GM12873 (cell line): ENCODE results near the gene KRT24.

Experiments used
- TF ChIP-seq, protein P1 (sequence below): IDR thresholded peaks from 2 replicates; pipeline ENCODE4 v1.5.1; 2012; ENCODE audit warnings: low read depth, mild to moderate bottlenecking, moderate library complexity, low read length, control low read depth; ENCODE audit not compliant: insufficient read depth; ENCODE audit errors: missing control alignments

The KRT24 gene

DNA sequence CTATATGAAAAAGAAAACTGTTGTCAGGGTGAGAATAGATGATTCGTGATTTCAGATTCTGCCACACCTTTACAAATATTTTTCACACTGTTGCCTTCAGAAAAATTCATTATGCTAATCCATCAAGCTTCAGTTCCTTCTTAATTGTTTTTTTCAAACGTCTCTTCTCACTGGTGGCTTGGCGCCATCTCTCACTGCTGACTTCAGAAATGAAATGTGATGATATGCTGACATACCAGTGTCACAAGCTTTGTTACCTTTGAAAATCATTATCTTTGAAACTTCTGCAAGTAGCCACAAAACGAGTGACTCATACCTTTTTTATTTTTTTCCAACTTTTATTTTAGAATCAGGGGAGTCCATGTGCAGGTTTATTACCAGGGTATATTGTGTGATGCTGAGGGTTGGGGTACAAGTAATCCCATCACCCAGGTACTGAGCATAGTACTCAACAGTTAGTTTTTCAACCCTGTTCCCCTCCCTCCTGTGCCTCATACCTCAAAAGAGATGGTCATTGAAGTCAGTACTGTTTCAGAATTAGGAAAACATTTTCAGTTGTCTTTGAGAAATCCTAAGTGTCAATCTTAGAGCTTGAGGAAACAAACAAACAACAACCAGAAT is 24.5 kb downstream of the KRT24 start:
- TF ChIP-seq, protein P1, sequence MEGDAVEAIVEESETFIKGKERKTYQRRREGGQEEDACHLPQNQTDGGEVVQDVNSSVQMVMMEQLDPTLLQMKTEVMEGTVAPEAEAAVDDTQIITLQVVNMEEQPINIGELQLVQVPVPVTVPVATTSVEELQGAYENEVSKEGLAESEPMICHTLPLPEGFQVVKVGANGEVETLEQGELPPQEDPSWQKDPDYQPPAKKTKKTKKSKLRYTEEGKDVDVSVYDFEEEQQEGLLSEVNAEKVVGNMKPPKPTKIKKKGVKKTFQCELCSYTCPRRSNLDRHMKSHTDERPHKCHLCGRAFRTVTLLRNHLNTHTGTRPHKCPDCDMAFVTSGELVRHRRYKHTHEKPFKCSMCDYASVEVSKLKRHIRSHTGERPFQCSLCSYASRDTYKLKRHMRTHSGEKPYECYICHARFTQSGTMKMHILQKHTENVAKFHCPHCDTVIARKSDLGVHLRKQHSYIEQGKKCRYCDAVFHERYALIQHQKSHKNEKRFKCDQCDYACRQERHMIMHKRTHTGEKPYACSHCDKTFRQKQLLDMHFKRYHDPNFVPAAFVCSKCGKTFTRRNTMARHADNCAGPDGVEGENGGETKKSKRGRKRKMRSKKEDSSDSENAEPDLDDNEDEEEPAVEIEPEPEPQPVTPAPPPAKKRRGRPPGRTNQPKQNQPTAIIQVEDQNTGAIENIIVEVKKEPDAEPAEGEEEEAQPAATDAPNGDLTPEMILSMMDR: no peak

DNA sequence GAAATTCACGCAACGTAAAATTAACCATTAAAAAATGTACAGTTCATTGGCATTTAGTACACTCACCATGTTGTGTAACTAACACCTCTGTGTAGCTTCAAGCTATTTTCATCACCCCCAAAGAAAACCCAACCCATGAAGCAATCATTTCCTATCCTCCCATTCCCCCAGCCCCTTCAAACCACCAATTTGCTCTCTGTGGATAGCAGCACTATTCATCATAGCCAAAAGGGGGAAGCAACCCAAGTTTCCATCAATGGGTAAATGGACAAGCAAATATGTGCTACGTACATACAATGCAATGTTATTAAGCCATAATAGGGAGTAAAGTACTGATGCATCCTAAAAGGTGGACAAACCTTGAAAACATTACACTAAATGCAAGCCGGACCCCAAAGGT is 27.6 kb downstream of the KRT24 start:
- TF ChIP-seq, protein P1: no peak

DNA sequence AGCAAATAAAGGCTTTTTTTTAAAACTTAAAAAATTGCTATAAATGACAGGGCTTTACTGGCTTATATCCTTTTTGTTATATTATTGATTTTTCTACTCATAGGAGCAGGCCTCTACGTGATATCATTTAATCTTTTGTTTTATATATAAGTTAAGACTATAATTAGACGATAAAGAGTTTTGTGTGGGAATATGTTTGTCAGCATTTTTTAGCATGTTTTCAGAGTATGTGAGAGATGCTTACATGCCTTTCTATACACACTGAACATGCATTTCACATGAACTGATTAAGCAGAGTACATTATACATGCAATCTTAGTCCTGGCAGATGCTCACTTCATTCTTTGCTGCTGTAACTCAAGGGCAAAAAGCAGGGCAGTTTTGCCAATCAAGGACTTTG is 30.9 kb downstream of the KRT24 start:
- TF ChIP-seq, protein P1: no peak

DNA sequence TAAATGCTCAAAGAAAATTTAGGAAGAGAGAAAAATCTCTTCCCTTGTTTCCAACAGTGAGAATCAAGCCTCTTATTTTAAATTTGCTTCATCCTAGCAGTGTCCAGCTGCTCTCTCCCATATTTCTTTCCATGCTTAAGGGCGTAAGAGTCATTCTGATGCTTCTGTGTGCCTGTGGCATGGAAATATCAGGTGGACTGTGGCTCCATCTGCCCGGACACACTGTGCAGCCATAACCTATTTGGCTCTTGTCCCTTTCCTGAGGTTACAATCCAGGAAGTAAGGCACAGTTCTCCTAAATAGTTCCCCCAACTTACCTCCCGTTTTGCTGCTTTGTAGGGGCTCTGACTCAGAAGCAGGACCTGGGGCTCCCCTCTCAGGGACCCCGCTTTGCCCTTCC is 32.3 kb downstream of the KRT24 start:
- TF ChIP-seq, protein P1: no peak

DNA sequence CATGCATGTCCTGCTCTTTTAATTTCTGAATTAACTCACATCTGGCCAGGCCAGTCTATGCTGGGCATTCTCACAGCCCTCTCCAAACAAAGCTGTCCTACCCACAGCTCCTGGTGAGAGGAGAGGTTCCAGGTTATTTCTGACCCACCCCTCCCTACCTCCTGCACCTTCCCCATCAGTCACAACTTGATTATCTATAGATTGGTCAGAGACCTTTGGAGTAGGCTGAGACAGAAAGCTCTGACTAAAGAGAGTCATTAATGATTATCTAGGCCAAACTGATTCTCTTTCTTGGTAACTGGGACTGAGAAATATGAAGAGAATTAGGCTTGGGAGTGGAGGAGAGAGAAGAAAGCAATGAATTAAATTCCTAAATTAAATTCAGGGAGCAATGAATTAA is 37.2 kb downstream of the KRT24 start:
- TF ChIP-seq, protein P1: no peak

DNA sequence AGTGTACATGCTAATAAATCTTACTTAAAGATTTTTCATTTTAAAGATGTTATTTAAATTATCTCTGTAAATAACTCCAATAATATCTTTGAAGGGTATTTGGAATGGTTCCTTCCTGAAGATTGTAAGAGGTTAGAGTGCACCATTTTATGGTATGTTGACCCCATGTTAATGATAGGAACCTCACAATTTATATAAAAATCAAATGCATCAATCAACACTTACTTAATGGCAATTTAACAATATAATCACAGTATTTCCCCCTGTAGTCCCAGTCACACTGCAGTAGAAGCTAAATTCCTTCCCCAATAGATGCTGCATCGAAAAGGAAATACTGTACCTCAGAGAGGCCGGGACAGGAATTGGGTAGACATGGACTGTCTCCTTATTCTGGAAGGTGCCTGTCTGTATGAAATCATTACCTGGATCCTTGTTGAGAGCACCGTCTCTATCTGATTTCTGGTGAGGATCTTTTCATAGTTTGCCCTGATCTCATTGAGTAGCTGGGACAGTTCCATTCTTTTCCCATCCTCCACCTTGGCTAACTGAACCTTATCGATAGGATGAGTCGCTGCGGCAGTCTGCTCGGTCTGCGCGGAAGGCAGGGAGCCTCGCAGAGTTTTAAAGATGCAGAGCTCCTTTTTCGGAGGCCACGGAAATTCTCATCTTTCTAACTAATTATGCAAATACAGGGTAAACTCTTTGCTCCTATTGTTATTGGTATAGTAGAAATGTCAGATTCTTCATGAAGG is 38.8 kb downstream of the KRT24 start, which contains the start of gene KRT222:
TSS of gene KRT222 (minus strand) at position 596 of the 752 bp plus-strand sequence. CDS start at position 518, 78 bp downstream.
- TF ChIP-seq, protein P1: no peak

DNA sequence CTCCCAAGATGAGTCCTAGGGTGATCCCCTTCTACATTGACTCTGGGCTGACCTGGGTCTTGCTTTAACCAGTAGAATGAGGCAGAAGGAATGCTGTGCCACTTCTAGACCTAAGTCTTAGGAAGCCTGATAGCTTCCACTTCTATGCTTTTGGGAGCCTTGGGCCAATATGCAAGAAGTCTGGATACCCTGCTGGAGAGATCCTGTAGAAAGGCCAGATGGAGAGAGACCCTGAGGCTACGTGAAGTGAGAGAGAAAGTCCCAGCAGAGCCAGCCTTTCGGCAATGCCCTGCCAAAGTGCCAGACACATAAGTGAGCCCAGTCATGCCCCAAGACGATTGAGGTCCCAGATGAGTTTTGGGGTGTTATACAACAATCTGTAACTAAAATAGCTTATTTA is 40.3 kb downstream of the KRT24 start:
- TF ChIP-seq, protein P1: no peak
